SK-N-SH treated with all-trans-retinoic acid at 6 μM for 48 hours (cell line): ENCODE results near the gene SEZ6L.

Experiments used
- ATAC-seq: fragments of 200-7000 bp; cut with Tn5 transposase; 3 replicates; pipeline ENCODE4 v1.9.1; 2020; ENCODE audit warnings: mild to moderate bottlenecking, moderate library complexity
- ARNTL ChIP-seq: fragments of 450-650 bp; formaldehyde crosslinking; IDR thresholded peaks from 2 replicates; pipeline ENCODE4 v1.5.0; 2020; ENCODE audit warnings: low read depth, mild to moderate bottlenecking, moderate library complexity, borderline replicate concordance
- BACH2 ChIP-seq: fragments of 250-450 bp; sonication (Bioruptor Pico); IDR thresholded peaks from 2 replicates; pipeline ENCODE4 v1.9.0; 2021; ENCODE audit warnings: mild to moderate bottlenecking, borderline replicate concordance
- CREB5 ChIP-seq: fragments of 250-450 bp; sonication (Bioruptor Pico); IDR thresholded peaks from 2 replicates; pipeline ENCODE4 v1.5.1; 2020; ENCODE audit warnings: low read depth, mild to moderate bottlenecking, moderate library complexity
- CSDC2 ChIP-seq: fragments of 250-450 bp; sonication (Bioruptor Pico); IDR thresholded peaks from 2 replicates; pipeline ENCODE4 v1.5.0; 2020; ENCODE audit warnings: mild to moderate bottlenecking, moderate library complexity
- CSRNP3 ChIP-seq: fragments of 250-450 bp; sonication (Bioruptor Pico); IDR thresholded peaks from 2 replicates; pipeline ENCODE4 v1.5.1; 2021; ENCODE audit warnings: mild to moderate bottlenecking, moderate library complexity
- ESRRG ChIP-seq: fragments of 250-450 bp; sonication (Bioruptor Pico); IDR thresholded peaks from 2 replicates; pipeline ENCODE4 v1.6.1; 2021; ENCODE audit warnings: mild to moderate bottlenecking
- GLIS3 ChIP-seq: fragments of 250-450 bp; sonication (Bioruptor Pico); IDR thresholded peaks from 2 replicates; pipeline ENCODE4 v1.5.0; 2020; ENCODE audit warnings: mild to moderate bottlenecking, moderate library complexity
- ISL1 ChIP-seq: fragments of 250-450 bp; sonication (Bioruptor Pico); IDR thresholded peaks from 2 replicates; pipeline ENCODE4 v2.1.2; 2022; ENCODE audit warnings: mild to moderate bottlenecking, moderate library complexity
- OSR1 ChIP-seq: fragments of 250-450 bp; sonication (Bioruptor Pico); IDR thresholded peaks from 2 replicates; pipeline ENCODE4 v1.8.0; 2022; ENCODE audit warnings: moderate library complexity, mild to moderate bottlenecking, inconsistent platforms
- PATZ1 ChIP-seq: fragments of 250-450 bp; sonication (Bioruptor Pico); IDR thresholded peaks from 2 replicates; pipeline ENCODE4 v1.8.0; 2020; ENCODE audit warnings: mild to moderate bottlenecking, moderate library complexity, borderline replicate concordance
- POU6F1 ChIP-seq: fragments of 250-450 bp; sonication (Bioruptor Pico); IDR thresholded peaks from 2 replicates; pipeline ENCODE4 v1.8.0; 2021; ENCODE audit warnings: low read depth, mild to moderate bottlenecking, moderate library complexity, borderline replicate concordance
- PPARA ChIP-seq: fragments of 250-450 bp; sonication (Bioruptor Pico); IDR thresholded peaks from 2 replicates; pipeline ENCODE4 v1.5.0; 2020; ENCODE audit warnings: mild to moderate bottlenecking, borderline replicate concordance
- RARB ChIP-seq: fragments of 250-450 bp; sonication (Bioruptor Pico); IDR thresholded peaks from 2 replicates; pipeline ENCODE4 v1.8.0; 2021; ENCODE audit warnings: mild to moderate bottlenecking, moderate library complexity
- SNAI2 ChIP-seq: fragments of 250-450 bp; sonication (Bioruptor Pico); IDR thresholded peaks from 2 replicates; pipeline ENCODE4 v1.5.0; 2020; ENCODE audit warnings: mild to moderate bottlenecking, moderate library complexity
- TCF4 ChIP-seq: fragments of 250-450 bp; sonication (Bioruptor Pico); IDR thresholded peaks from 2 replicates; pipeline ENCODE4 v1.8.0; 2021; ENCODE audit warnings: mild to moderate bottlenecking, moderate library complexity, borderline replicate concordance
- ZC3H10 ChIP-seq: fragments of 250-450 bp; sonication (Bioruptor Pico); IDR thresholded peaks from 2 replicates; pipeline ENCODE4 v1.5.1; 2021; ENCODE audit warnings: mild to moderate bottlenecking, moderate library complexity
- ZFP3 ChIP-seq: fragments of 250-450 bp; sonication (Bioruptor Pico); IDR thresholded peaks from 2 replicates; pipeline ENCODE4 v1.5.0; 2020; ENCODE audit warnings: mild to moderate bottlenecking, moderate library complexity
- ZFP30 ChIP-seq: fragments of 450-650 bp; formaldehyde crosslinking; IDR thresholded peaks from 2 replicates; pipeline ENCODE4 v1.5.0; 2022; ENCODE audit warnings: mild to moderate bottlenecking, moderate library complexity
- ZNF565 ChIP-seq: fragments of 450-650 bp; formaldehyde crosslinking; conservative IDR thresholded peaks from 2 replicates; pipeline ENCODE4 v1.5.0; 2020; ENCODE audit warnings: low read depth, mild to moderate bottlenecking, moderate library complexity
- ZNF70 ChIP-seq: fragments of 450-650 bp; formaldehyde crosslinking; IDR thresholded peaks from 2 replicates; pipeline ENCODE4 v1.5.0; 2020; ENCODE audit warnings: mild to moderate bottlenecking, moderate library complexity
- TF ChIP-seq, protein P1 (sequence below): fragments of 250-450 bp; sonication (Bioruptor Pico); IDR thresholded peaks from 2 replicates; pipeline ENCODE4 v1.5.0; 2020; ENCODE audit warnings: mild to moderate bottlenecking, moderate library complexity

Gene SEZ6L

GRCh38 chr22:26334232-26334631 is 165.0 kb downstream of the SEZ6L start:
- no peak for ATAC-seq
- TF ChIP-seq TCF4 (CRISPR knock-in tag) (no peak), PPARA (CRISPR knock-in tag) (no peak), GLIS3 (CRISPR knock-in tag) (no peak), ZNF70 (CRISPR knock-in tag) (no peak), CSRNP3 (CRISPR knock-in tag) (no peak), RARB (no peak), PATZ1 (CRISPR knock-in tag) (no peak), POU6F1 (CRISPR knock-in tag) (no peak), ZNF565 (no peak), SNAI2 (CRISPR knock-in tag) (no peak), ISL1 (CRISPR knock-in tag) (no peak), ESRRG (CRISPR knock-in tag) (no peak)
- TF ChIP-seq, protein P1, sequence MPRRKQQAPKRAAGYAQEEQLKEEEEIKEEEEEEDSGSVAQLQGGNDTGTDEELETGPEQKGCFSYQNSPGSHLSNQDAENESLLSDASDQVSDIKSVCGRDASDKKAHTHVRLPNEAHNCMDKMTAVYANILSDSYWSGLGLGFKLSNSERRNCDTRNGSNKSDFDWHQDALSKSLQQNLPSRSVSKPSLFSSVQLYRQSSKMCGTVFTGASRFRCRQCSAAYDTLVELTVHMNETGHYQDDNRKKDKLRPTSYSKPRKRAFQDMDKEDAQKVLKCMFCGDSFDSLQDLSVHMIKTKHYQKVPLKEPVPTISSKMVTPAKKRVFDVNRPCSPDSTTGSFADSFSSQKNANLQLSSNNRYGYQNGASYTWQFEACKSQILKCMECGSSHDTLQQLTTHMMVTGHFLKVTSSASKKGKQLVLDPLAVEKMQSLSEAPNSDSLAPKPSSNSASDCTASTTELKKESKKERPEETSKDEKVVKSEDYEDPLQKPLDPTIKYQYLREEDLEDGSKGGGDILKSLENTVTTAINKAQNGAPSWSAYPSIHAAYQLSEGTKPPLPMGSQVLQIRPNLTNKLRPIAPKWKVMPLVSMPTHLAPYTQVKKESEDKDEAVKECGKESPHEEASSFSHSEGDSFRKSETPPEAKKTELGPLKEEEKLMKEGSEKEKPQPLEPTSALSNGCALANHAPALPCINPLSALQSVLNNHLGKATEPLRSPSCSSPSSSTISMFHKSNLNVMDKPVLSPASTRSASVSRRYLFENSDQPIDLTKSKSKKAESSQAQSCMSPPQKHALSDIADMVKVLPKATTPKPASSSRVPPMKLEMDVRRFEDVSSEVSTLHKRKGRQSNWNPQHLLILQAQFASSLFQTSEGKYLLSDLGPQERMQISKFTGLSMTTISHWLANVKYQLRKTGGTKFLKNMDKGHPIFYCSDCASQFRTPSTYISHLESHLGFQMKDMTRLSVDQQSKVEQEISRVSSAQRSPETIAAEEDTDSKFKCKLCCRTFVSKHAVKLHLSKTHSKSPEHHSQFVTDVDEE (CRISPR knock-in tag), result no peak

DNA sequence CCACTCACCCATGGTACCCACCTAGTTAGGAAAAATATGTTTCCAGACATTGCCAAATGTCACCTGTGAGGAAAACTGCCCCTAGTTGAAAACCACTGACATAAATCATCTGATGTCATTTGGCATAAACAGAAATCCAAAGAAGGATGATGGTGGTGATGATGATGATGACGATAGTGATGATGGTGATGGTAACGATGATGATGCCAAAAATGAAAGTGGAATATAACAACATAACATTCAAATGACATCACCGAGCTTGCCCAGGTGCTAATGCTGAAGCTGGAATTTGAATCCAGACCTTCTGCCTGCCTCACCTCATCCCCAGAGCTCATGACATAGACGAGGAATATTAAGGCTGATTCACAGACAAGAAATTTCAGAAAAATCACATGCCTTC is 167.5 kb downstream of the SEZ6L start:
- ATAC-seq, result no peak
- TF ChIP-seq PATZ1 (CRISPR knock-in tag) (no peak), ZC3H10 (CRISPR knock-in tag) (no peak), ARNTL (CRISPR knock-in tag) (no peak), ZFP3 (CRISPR knock-in tag) (no peak), CSDC2 (no peak), ZNF70 (CRISPR knock-in tag) (no peak), PPARA (CRISPR knock-in tag) (no peak), ZNF565 (no peak), POU6F1 (CRISPR knock-in tag) (no peak), CSRNP3 (CRISPR knock-in tag) (no peak), CREB5 (CRISPR knock-in tag) (no peak), BACH2 (no peak), TCF4 (CRISPR knock-in tag) (no peak), ZFP30 (CRISPR knock-in tag) (no peak), RARB (no peak), OSR1 (CRISPR knock-in tag) (no peak)
- TF ChIP-seq, protein P1 (CRISPR knock-in tag), result no peak
